Caco-2 (cell line): ENCODE measurements around the gene PIGH. TPM values are rescaled to one million over a fixed set of nuclear protein-coding genes. Genes with fewer than 3 reads are reported as not detected.
"Not testable (repeated sequence)": the region's sequence is repeated elsewhere in the genome, so short reads cannot be mapped to it uniquely, and the experiment has no call there.

Source experiments
- BruUV-seq: library from RNA; stranded (reverse); fragments of 400-500 nt; replicated peaks from 2 replicates; lab custom pipeline; 2021; lab: Mats Ljungman, UMichigan
- CTCF ChIA-PET: fragments of 300-600 bp; sonication (Branson Sonifier 250); formaldehyde crosslinking; loops from one replicate; lab custom pipeline; 2022; ENCODE audit warnings: antibody characterized with exemption; lab: Charles Lee
- POLR2A ChIA-PET: fragments of 300-600 bp; sonication (Branson Sonifier 250); formaldehyde crosslinking; loops from one replicate; lab custom pipeline; 2022; ENCODE audit warnings: antibody characterized with exemption; lab: Charles Lee
- DNase-seq, 2 experiments: peaks; one replicate each; pipeline versions ENCODE4 v3.0.0 to v3.0.0-alpha.2; 2020 to 2022
- H3K27me3 ChIP-seq: replicated peaks from 2 replicates; pipeline ENCODE4 v1.6.0; 2011; ENCODE audit warnings: low read length; ENCODE audit not compliant: control insufficient read depth, insufficient read depth
- H3K36me3 ChIP-seq: 2 replicates; pipeline ENCODE4 v1.5.1; 2011; ENCODE audit warnings: low read length; ENCODE audit not compliant: control insufficient read depth, insufficient read depth
- H3K4me1 ChIP-seq: fragments of 250-450 bp; sonication (Bioruptor Pico); 2 replicates; pipeline ENCODE4 v1.5.1; 2020; ENCODE audit warnings: mild to moderate bottlenecking
- H3K4me3 ChIP-seq: 2 replicates; pipeline ENCODE4 v1.5.1; 2011; ENCODE audit warnings: low read depth, mild to moderate bottlenecking, control low read depth, low read length
- H3K9me3 ChIP-seq: fragments of 250-450 bp; sonication (Bioruptor Pico); 2 replicates; pipeline ENCODE4 v1.5.1; 2020; ENCODE audit warnings: mild to moderate bottlenecking, moderate library complexity
- H3K27ac Mint-ChIP-seq: one replicate; pipeline ENCODE4 v1.8.0; 2022; ENCODE audit warnings: mixed read lengths; ENCODE audit not compliant: unreplicated experiment
- H3K27me3 Mint-ChIP-seq: one replicate; pipeline ENCODE4 v1.8.0; 2022; ENCODE audit warnings: mixed read lengths; ENCODE audit not compliant: insufficient read depth, unreplicated experiment
- H3K36me3 Mint-ChIP-seq: one replicate; pipeline ENCODE4 v1.8.0; 2022; ENCODE audit warnings: mild to moderate bottlenecking, mixed read lengths; ENCODE audit not compliant: insufficient read depth, unreplicated experiment
- H3K4me1 Mint-ChIP-seq: one replicate; pipeline ENCODE4 v1.8.0; 2022; ENCODE audit warnings: low read depth, mixed read lengths; ENCODE audit not compliant: unreplicated experiment
- H3K4me3 Mint-ChIP-seq: one replicate; pipeline ENCODE4 v1.8.0; 2022; ENCODE audit warnings: mild to moderate bottlenecking, moderate library complexity, mixed read lengths; ENCODE audit not compliant: unreplicated experiment
- H3K9me3 Mint-ChIP-seq: one replicate; pipeline ENCODE4 v1.8.0; 2022; ENCODE audit warnings: mixed read lengths; ENCODE audit not compliant: unreplicated experiment
- CTCF ChIP-seq, 2 experiments: fragments of 200-600 bp in 1 of 2; IDR thresholded peaks; 1 replicate in 1 of 2; 2 replicates in 1 of 2; pipeline versions ENCODE4 v1.5.1 to v1.8.0; 2011 to 2022; ENCODE audit warnings: antibody characterized with exemption in 1 of 2, control low read depth in 1 of 2, inconsistent platforms in 1 of 2, low read depth in 1 of 2, low read length in 1 of 2, mild to moderate bottlenecking in 1 of 2, moderate library complexity in 1 of 2; ENCODE audit not compliant: insufficient read depth in 1 of 2, severe bottlenecking in 1 of 2, unreplicated experiment in 1 of 2
- intact Hi-C: fragments of 100-400 bp; cut with micrococcal nuclease; formaldehyde crosslinking; loops from one replicate; pipeline ENCODE4 v1.10.0; 2022; ENCODE audit not compliant: unreplicated experiment
- total RNA-seq: library from RNA; stranded (reverse); gene quantifications from 2 replicates; pipeline ENCODE4 v1.2.3, GENCODE V29; 2022

The PIGH gene
- total RNA-seq, 1 experiment from 2014 or later, result 20.4 TPM

DNA sequence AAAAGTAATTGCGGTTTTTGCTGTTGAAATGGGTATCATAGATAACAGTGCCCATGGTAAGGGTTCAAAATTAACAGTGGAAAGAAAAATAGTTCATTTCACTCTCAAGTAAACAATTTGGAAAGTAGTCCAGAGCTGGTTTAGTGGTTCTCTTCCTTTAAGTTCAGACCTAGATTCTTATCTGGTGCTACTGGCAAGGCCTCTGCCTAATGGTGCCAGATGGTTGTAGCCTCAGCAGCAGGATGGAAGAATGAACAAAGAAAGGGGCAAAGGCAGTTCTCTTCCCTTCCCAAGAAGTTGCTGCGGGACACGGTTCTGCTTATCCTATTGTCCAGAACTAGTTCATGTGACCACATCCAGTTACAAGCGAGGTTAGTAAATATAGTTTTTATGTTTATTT lies 30.1 kb upstream of the PIGH start:
- no peak overlapping the region for H3K4me3 Mint-ChIP-seq
- Histone ChIP-seq H3K9me3 (no peaks in the 10 kb centered on the region), H3K4me3 (no peak overlapping the region), H3K4me1 (no peaks in the 10 kb centered on the region), H3K27me3 (no peaks in the 10 kb centered on the region), H3K36me3 (no peaks in the 10 kb centered on the region)
- no peaks in the 10 kb centered on the region for H3K36me3 Mint-ChIP-seq
- H3K27ac Mint-ChIP-seq, result no peak overlapping the region
- intact Hi-C loops, result no loop called here
- no peaks in the 10 kb centered on the region for H3K27me3 Mint-ChIP-seq
- ChIA-PET CTCF (interaction anchor here (0.8 kb wide), 1 partner anchor 74 kb away, joined by 3 read pairs; no protein-coding TSS in a partner anchor), POLR2A (no interaction called here)
- no peak for DNase-seq
- BruUV-seq, result no TSS peak
- H3K9me3 Mint-ChIP-seq, result no peaks in the 10 kb centered on the region
- H3K4me1 Mint-ChIP-seq, result no peaks in the 10 kb centered on the region
- no peak for TF ChIP-seq CTCF (IDR thresholded peaks at IDR 0.05; ENCODE audit: insufficient read depth in 1 of 2, low read depth in 1 of 2, low read length in 1 of 2, severe bottlenecking in 1 of 2, unreplicated experiment in 1 of 2)

DNA sequence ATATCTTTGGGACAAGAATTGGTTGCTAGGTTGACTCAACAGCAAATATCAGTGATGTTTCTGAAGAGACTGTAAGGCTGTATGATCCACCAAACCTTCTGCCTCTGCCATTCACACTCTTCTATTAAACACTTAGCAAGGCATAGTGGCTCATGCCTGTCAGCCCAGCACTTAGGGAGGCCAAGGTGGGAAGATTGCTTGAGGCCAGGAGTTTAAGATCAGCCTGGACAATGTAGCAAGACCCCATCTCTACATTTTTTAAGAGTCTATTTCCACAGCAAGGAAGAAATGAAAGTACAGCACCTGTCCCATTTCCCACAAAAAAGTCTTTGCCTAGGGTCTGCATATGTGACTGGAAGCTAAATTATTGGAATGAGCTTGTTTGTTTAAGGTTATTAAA lies 27.5 kb upstream of the PIGH start:
- intact Hi-C loops, result no loop called here
- BruUV-seq, result no TSS peak
- H3K27me3 ChIP-seq, result no peaks in the 10 kb centered on the region
- H3K4me3 ChIP-seq, result no peak overlapping the region
- no peaks in the 10 kb centered on the region for H3K4me1 ChIP-seq
- H3K4me3 Mint-ChIP-seq, result no peak overlapping the region
- TF ChIP-seq CTCF (IDR thresholded peaks at IDR 0.05; ENCODE audit: insufficient read depth in 1 of 2, low read depth in 1 of 2, low read length in 1 of 2, severe bottlenecking in 1 of 2, unreplicated experiment in 1 of 2), result no peak
- no peaks in the 10 kb centered on the region for H3K4me1 Mint-ChIP-seq
- DNase-seq, result no peak
- ChIA-PET CTCF (no interaction called here), POLR2A (no interaction called here)
- no peak overlapping the region for H3K27ac Mint-ChIP-seq
- no peaks in the 10 kb centered on the region for H3K9me3 ChIP-seq
- no peaks in the 10 kb centered on the region for H3K36me3 Mint-ChIP-seq
- H3K9me3 Mint-ChIP-seq, result no peaks in the 10 kb centered on the region
- H3K27me3 Mint-ChIP-seq, result no peaks in the 10 kb centered on the region
- no peaks in the 10 kb centered on the region for H3K36me3 ChIP-seq

DNA sequence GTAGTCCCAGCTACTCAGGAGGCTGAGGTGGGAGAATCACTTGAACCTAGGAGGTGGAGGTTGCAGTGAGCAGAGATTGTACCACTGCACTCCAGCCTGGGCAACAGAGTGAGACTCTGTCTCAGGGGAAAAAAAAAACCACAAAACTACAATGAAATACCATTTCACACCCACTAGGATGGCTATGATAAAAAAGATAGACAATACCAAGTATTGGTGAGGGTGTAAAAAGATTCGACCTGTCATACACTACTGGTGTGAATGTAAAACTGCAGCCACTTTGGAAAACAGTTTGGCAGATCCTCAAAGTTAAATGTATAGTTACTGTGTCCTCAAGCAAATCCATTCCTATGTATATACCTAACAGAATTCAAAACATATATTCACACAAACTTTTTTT lies 26.1 kb upstream of the PIGH start:
- DNase-seq, result not testable (repeated sequence)

More for the DNA sequence above, 26.1 kb upstream of the PIGH start:
- H3K36me3 ChIP-seq, H3K4me3 ChIP-seq, CTCF ChIA-PET, H3K4me1 ChIP-seq, intact Hi-C loops, H3K4me3 Mint-ChIP-seq, H3K4me1 Mint-ChIP-seq, H3K27me3 ChIP-seq, H3K9me3 Mint-ChIP-seq, H3K27me3 Mint-ChIP-seq, BruUV-seq, H3K36me3 Mint-ChIP-seq, POLR2A ChIA-PET, H3K9me3 ChIP-seq, H3K27ac Mint-ChIP-seq: not testable (repeated sequence)
